Endothelial cell of umbilical vein (primary cell): ENCODE data around the gene N4BP3. TPM values are rescaled to one million over a fixed set of nuclear protein-coding genes. Genes with fewer than 3 reads are reported as not detected.

Experiments
- BruUV-seq: library from RNA; stranded (reverse); fragments of 400-500 nt; replicated peaks from 2 replicates; lab custom pipeline; 2021; lab: Mats Ljungman, UMichigan
- CTCF ChIA-PET: fragments of 300-600, 350-600 bp; sonication (Branson Sonifier 250); formaldehyde crosslinking; loops from one replicate; lab custom pipeline; 2021; ENCODE audit warnings: antibody characterized with exemption, inconsistent platforms; lab: Charles Lee
- POLR2A ChIA-PET: fragments of 300-600, 350-600 bp; sonication (Branson Sonifier 250); formaldehyde crosslinking; loops from one replicate; lab custom pipeline; 2021; ENCODE audit warnings: antibody characterized with exemption, inconsistent platforms; lab: Charles Lee
- DNase-seq: peaks from one replicate; pipeline ENCODE4 v3.0.0-alpha.2; 2011; ENCODE audit warnings: low read depth, low spot score
- FAIRE-seq: peaks from 2 replicates; lab custom pipeline; 2011; peaks lifted over from hg19 to GRCh38; lab: Jason Lieb, UNC
- H2AFZ ChIP-seq: 2 replicates; pipeline ENCODE4 v1.6.0; 2012; ENCODE audit warnings: low read depth, low read length, control low read depth, inconsistent platforms
- H3K27ac ChIP-seq: 2 replicates; pipeline ENCODE4 v1.5.1; 2011; ENCODE audit warnings: low read depth, mild to moderate bottlenecking, control low read depth, low read length, moderate library complexity; ENCODE audit not compliant: insufficient read depth
- H3K27me3 ChIP-seq, 2 experiments: 2 replicates each; pipeline versions ENCODE4 v1.6.0 to v1.6.1; 2011; ENCODE audit warnings: low read length in 2 of 2, mixed read lengths in 1 of 2; ENCODE audit not compliant: control insufficient read depth in 2 of 2, insufficient read depth in 2 of 2
- H3K36me3 ChIP-seq, 2 experiments: 2 replicates in 1 of 2; 3 replicates in 1 of 2; pipeline ENCODE4 v1.5.1; 2011; ENCODE audit warnings: low read length in 2 of 2, mild to moderate bottlenecking in 1 of 2, moderate library complexity in 1 of 2; ENCODE audit not compliant: control insufficient read depth in 2 of 2, insufficient read depth in 2 of 2; ENCODE audit errors: extremely low read depth in 1 of 2
- H3K4me1 ChIP-seq: 3 replicates; pipeline ENCODE4 v1.5.1; 2011; ENCODE audit warnings: mild to moderate bottlenecking, low read length; ENCODE audit not compliant: control insufficient read depth, insufficient read depth; ENCODE audit errors: extremely low read depth
- H3K4me2 ChIP-seq: 2 replicates; pipeline ENCODE4 v1.6.1; 2011; ENCODE audit warnings: low read length, control low read depth, mixed read lengths; ENCODE audit not compliant: insufficient read depth
- H3K4me3 ChIP-seq, 3 experiments: fragments of 200-600 bp in 1 of 3; sonication (generic), shearing (Covaris generic) in 1 of 3; replicated peaks in 1 of 3; 2 replicates each; pipeline ENCODE4 v1.5.1; 2011 to 2016; ENCODE audit warnings: control low read depth in 3 of 3, low read length in 3 of 3, mild to moderate bottlenecking in 2 of 3, inconsistent platforms in 1 of 3, low read depth in 1 of 3, moderate library complexity in 1 of 3; ENCODE audit not compliant: insufficient read depth in 1 of 3
- H3K79me2 ChIP-seq: 2 replicates; pipeline ENCODE4 v1.6.0; 2012; ENCODE audit warnings: low read length, inconsistent platforms; ENCODE audit not compliant: control insufficient read depth, insufficient read depth
- H3K9ac ChIP-seq: replicated peaks from 2 replicates; pipeline ENCODE3; 2011; ENCODE audit warnings: low read length, control low read depth; ENCODE audit not compliant: insufficient read depth; ENCODE audit errors: extremely low read depth
- H3K9me1 ChIP-seq: replicated peaks from 3 replicates; pipeline ENCODE4 v1.6.0; 2011; ENCODE audit warnings: mild to moderate bottlenecking, low read length; ENCODE audit not compliant: control insufficient read depth, insufficient read depth; ENCODE audit errors: extremely low read depth
- H3K9me3 ChIP-seq: replicated peaks from 2 replicates; pipeline ENCODE4 v1.5.1; 2012; ENCODE audit warnings: low read length, inconsistent platforms; ENCODE audit not compliant: control insufficient read depth, insufficient read depth
- H4K20me1 ChIP-seq: replicated peaks from 2 replicates; pipeline ENCODE3; 2011; ENCODE audit warnings: mild to moderate bottlenecking, low read length; ENCODE audit not compliant: control insufficient read depth, insufficient read depth; ENCODE audit errors: extremely low read depth
- CTCF ChIP-seq, 2 donors: IDR thresholded peaks; 1 replicate in 1 of 2; 2 replicates in 1 of 2; pipeline ENCODE4 v1.5.1; 2011; ENCODE audit warnings: low read length in 2 of 2, mild to moderate bottlenecking in 2 of 2, moderate library complexity in 2 of 2, control low read depth in 1 of 2, inconsistent platforms in 1 of 2, low read depth in 1 of 2; ENCODE audit not compliant: insufficient read depth in 1 of 2; ENCODE audit errors: extremely low read depth in 1 of 2
- EZH2 ChIP-seq: IDR thresholded peaks from 2 replicates; pipeline ENCODE4 v1.6.1; 2012; ENCODE audit warnings: borderline replicate concordance, low read depth, mild to moderate bottlenecking, moderate library complexity, low read length, inconsistent platforms; ENCODE audit not compliant: severe bottlenecking
- FOS ChIP-seq: IDR thresholded peaks from 2 replicates; pipeline ENCODE4 v1.6.1; 2011; ENCODE audit warnings: mild to moderate bottlenecking, low read length, moderate library complexity, borderline replicate concordance; ENCODE audit not compliant: insufficient read depth
- GATA2 ChIP-seq: IDR thresholded peaks from 2 replicates; pipeline ENCODE4 v1.7.0; 2011; ENCODE audit warnings: low read depth, mild to moderate bottlenecking, moderate library complexity, mixed read lengths, low read length; ENCODE audit not compliant: insufficient read length, insufficient read depth
- JUN ChIP-seq: IDR thresholded peaks from 2 replicates; pipeline ENCODE4 v1.6.1; 2011; ENCODE audit warnings: borderline replicate concordance, low read depth; ENCODE audit not compliant: insufficient read length, insufficient read depth
- MAX ChIP-seq: IDR thresholded peaks from 2 replicates; pipeline ENCODE4 v1.6.1; 2011; ENCODE audit not compliant: insufficient read depth, insufficient read length
- MYC ChIP-seq: IDR thresholded peaks from one replicate; pipeline ENCODE4 v1.6.1; 2011; ENCODE audit warnings: mild to moderate bottlenecking, low read depth, low read length
- POLR2A ChIP-seq: IDR thresholded peaks from 2 replicates; pipeline ENCODE4 v1.6.1; 2012; ENCODE audit warnings: low read depth, mild to moderate bottlenecking, control low read depth, low read length
- POLR2AphosphoS5 ChIP-seq: IDR thresholded peaks from 2 replicates; pipeline ENCODE4 v1.6.1; 2012; ENCODE audit warnings: low read depth, mild to moderate bottlenecking, control low read depth, low read length, moderate library complexity; ENCODE audit not compliant: insufficient read depth
- dilution Hi-C: fragments of 300-500 bp; cut with MboI; formaldehyde crosslinking; loops from one replicate; pipeline ENCODE4 v1.15.0; 2019; ENCODE audit warnings: low sequenced_read_pairs; ENCODE audit not compliant: extremely low pct_ligation_motif_present
- intact Hi-C: fragments of 100-400 bp; cut with micrococcal nuclease; formaldehyde crosslinking; loops from one replicate; pipeline ENCODE4 v1.10.0; 2022
- polyA plus RNA-seq, 4 experiments: library from polyadenylated mRNA; depleted of rRNA in 3 of 4; stranded (reverse) in 3 of 4; unstranded in 1 of 4; fragments of >200 nt; gene quantifications; 2 replicates each; pipeline versions ENCODE4 v1.2.1 to v1.2.3, GENCODE V29; 2011 to 2012; ENCODE audit warnings: missing spikeins in 1 of 4
- total RNA-seq: library from RNA; stranded (reverse); gene quantifications from 2 replicates; pipeline ENCODE4 v1.2.3, GENCODE V29; 2021

The N4BP3 gene
- total and polyA plus RNA-seq, 2 donors (not counting 3 experiments of a cell fraction or from before 2014, with no cell fraction given): 11.8 to 38.2 TPM

- Histone ChIP-seq H3K36me3 (peaks cover 0 to 21% of the 10 kb centered on the region in 2 experiments), H3K4me2 (no peak overlapping the region), H3K4me1 (no peaks in the 10 kb centered on the region), H3K79me2 (no peaks in the 10 kb centered on the region), H3K27ac (no peak overlapping the region), H3K9me3 (no peaks in the 10 kb centered on the region), H4K20me1 (no peaks in the 10 kb centered on the region), H3K27me3 (no peaks in the 10 kb centered on the region), H2AFZ (no peak overlapping the region), H3K9ac (no peak overlapping the region), H3K9me1 (no peaks in the 10 kb centered on the region), H3K4me3 (no peak overlapping the region)
- dilution Hi-C loops (no loop called here), intact Hi-C loops (no loop called here)
- POLR2A ChIA-PET: no interaction called here
- no TSS peak for BruUV-seq
- no peak for DNase-seq
- CTCF ChIA-PET: interaction anchor here (1.0 to 2.9 kb wide), 3 partner anchors 16 to 62 kb away, joined by 3 to 18 read pairs (median 4); partner anchors contain the start of gene NHP2
- no peak for FAIRE-seq
- TF ChIP-seq GATA2: no peak
- no peak for TF ChIP-seq EZH2
- TF ChIP-seq FOS: no peak
- TF ChIP-seq MAX: no peak
- no peak for TF ChIP-seq POLR2AphosphoS5
- TF ChIP-seq POLR2A: no peak
- no peak for TF ChIP-seq MYC
- TF ChIP-seq CTCF (IDR thresholded peaks at IDR 0.05; ENCODE audit: extremely low read depth in 1 of 2, insufficient read depth in 1 of 2, low read depth in 1 of 2, low read length in 2 of 2): no peak
- TF ChIP-seq JUN: no peak
These were observed 24.7 kb downstream of the N4BP3 start for GRCh38 chr5:178137991-178138390.
